ENCODE results near the gene GALK1. TPM values are rescaled to one million over a fixed set of nuclear protein-coding genes. Genes with fewer than 3 reads are reported as not detected.
A peak's percentile ranks its signal among the peaks of the same experiment; 100 is the strongest.

The GALK1 gene
- total and polyA plus RNA-seq, 2 donors, result 32.6 to 37.3 TPM

- Histone ChIP-seq H3K4me3 (ENCODE audit: low read length in 2 of 2) (no peak overlapping the region), H3K9me3 (ENCODE audit: control insufficient read depth in 2 of 2, insufficient read depth in 1 of 2, low read length in 1 of 2) (no peaks in the 10 kb centered on the region), H3K27me3 (ENCODE audit: control insufficient read depth in 2 of 2, insufficient read depth in 1 of 2, low read length in 1 of 2) (no peaks in the 10 kb centered on the region), H3K27ac (ENCODE audit: low read depth in 1 of 2, low read length in 1 of 2) (no peak overlapping the region), H3K36me3 (ENCODE audit: control insufficient read depth in 2 of 2, insufficient read depth in 2 of 2, low read length in 1 of 2) (peaks cover 26 to 48% of the 10 kb centered on the region in 2 donors), H3K4me1 (ENCODE audit: control insufficient read depth in 2 of 2, insufficient read depth in 2 of 2, low read length in 2 of 2) (peaks cover 6 to 21% of the 10 kb centered on the region in 2 donors)
- 97% methylated on average over 12 of the region's 12 CpGs for WGBS
- DNase-seq (ENCODE audit: low read depth in 6 of 9, low spot score in 9 of 9), result no peak
These were observed 8.3 kb upstream of the GALK1 start for GRCh38 chr17:75773121-75773807.

DNA sequence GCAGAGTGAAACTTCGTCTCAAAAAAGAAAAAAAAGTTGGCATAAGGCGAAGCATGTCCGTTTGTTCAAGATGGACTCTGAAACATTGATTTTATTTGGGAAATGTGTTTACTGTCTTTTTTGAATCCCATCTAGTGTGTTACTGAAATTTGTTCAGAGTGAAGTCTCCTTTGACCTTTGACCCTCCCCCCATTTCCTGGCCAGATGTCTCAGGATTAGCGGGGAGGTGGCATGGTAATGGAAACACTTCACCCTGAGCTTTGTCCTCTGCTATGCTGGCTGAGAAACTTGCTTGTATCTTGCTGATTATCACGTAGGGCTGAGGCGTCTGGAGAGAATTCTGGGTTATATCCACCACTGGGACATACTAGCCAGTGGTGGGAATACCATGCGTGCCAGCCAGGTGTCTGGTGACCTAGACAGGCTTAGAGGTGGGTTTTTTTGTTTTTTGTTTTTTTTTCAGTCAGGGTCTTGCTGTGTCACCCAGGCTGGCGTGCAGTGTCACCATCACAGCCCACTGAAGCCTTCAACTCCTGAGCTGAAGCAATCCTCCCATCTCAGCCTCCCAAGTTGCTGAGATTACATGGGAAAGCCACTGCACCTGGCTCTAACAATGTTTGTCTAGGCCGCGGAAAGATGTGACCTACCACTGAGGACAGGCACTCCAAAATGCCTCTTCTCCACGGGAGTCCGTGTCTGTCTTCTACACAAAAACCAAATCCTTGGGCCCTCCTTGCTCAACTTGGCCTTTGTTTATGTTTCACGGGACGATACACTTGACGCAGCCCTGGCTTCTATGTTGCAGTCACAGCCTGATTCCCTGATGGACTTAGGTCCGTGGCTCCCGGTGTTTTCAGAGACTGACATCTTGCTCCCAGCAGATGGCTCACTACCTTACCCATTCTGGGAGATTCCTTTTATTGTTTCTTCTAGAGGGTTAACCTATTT, 6.6 kb upstream of the GALK1 start:
- Histone ChIP-seq H3K27ac (ENCODE audit: low read depth in 1 of 2, low read length in 1 of 2) (no peak overlapping the region), H3K4me3 (ENCODE audit: low read length in 2 of 2) (no peak overlapping the region), H3K36me3 (ENCODE audit: control insufficient read depth in 2 of 2, insufficient read depth in 2 of 2, low read length in 1 of 2) (peaks cover 17 to 31% of the 10 kb centered on the region in 2 donors), H3K9me3 (ENCODE audit: control insufficient read depth in 2 of 2, insufficient read depth in 1 of 2, low read length in 1 of 2) (no peaks in the 10 kb centered on the region), H3K4me1 (ENCODE audit: control insufficient read depth in 2 of 2, insufficient read depth in 2 of 2, low read length in 2 of 2) (peaks cover under 1 to 15% of the 10 kb centered on the region in 2 donors), H3K27me3 (ENCODE audit: control insufficient read depth in 2 of 2, insufficient read depth in 1 of 2, low read length in 1 of 2) (no peaks in the 10 kb centered on the region)
- peak in 1 of 9 donors; percentile 8 for DNase-seq (ENCODE audit: low read depth in 6 of 9, low spot score in 9 of 9)
- WGBS, result 93% methylated on average over 17 of the region's 17 CpGs

DNA sequence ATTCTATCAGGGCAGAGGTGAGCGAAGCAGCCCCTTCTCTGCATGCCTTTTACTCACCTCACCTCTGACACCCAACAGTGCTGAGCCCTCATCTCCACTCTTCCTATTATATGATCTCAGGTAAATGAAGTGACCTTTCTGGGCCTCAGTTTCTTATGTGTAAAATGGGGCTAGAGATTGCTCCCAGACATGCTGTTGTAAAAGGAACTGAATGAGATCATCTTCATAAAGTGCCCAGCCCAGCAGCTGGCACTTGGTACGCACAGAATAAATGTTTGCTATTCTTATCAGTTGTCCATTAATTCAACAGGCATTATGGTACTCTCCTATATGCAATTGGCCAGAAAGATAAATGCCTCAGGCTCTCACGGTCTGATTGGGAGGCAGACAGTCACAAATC, 4.5 kb upstream of the GALK1 start:
- DNase-seq (ENCODE audit: low read depth in 6 of 9, low spot score in 9 of 9), result no peak
- Histone ChIP-seq H3K9me3 (ENCODE audit: control insufficient read depth in 2 of 2, insufficient read depth in 1 of 2, low read length in 1 of 2) (no peaks in the 10 kb centered on the region), H3K27me3 (ENCODE audit: control insufficient read depth in 2 of 2, insufficient read depth in 1 of 2, low read length in 1 of 2) (no peaks in the 10 kb centered on the region), H3K4me3 (ENCODE audit: low read length in 2 of 2) (no peak overlapping the region), H3K27ac (ENCODE audit: low read depth in 1 of 2, low read length in 1 of 2) (no peak overlapping the region), H3K36me3 (ENCODE audit: control insufficient read depth in 2 of 2, insufficient read depth in 2 of 2, low read length in 1 of 2) (peaks cover 9 to 11% of the 10 kb centered on the region in 2 donors), H3K4me1 (ENCODE audit: control insufficient read depth in 2 of 2, insufficient read depth in 2 of 2, low read length in 2 of 2) (peaks cover 0 to 16% of the 10 kb centered on the region in 2 donors)
- 98% methylated on average over 3 of the region's 3 CpGs for WGBS

GRCh38 chr17:75767881-75768280, 2.9 kb upstream of the GALK1 start:
- DNase-seq (ENCODE audit: low read depth in 6 of 9, low spot score in 9 of 9), result no peak
- Histone ChIP-seq H3K4me3 (ENCODE audit: low read length in 2 of 2) (no peak overlapping the region), H3K27ac (ENCODE audit: low read depth in 1 of 2, low read length in 1 of 2) (no peak overlapping the region), H3K27me3 (ENCODE audit: control insufficient read depth in 2 of 2, insufficient read depth in 1 of 2, low read length in 1 of 2) (no peaks in the 10 kb centered on the region), H3K4me1 (ENCODE audit: control insufficient read depth in 2 of 2, insufficient read depth in 2 of 2, low read length in 2 of 2) (peaks cover 10 to 28% of the 10 kb centered on the region in 2 donors), H3K9me3 (ENCODE audit: control insufficient read depth in 2 of 2, insufficient read depth in 1 of 2, low read length in 1 of 2) (no peaks in the 10 kb centered on the region), H3K36me3 (ENCODE audit: control insufficient read depth in 2 of 2, insufficient read depth in 2 of 2, low read length in 1 of 2) (peaks cover under 1 to 5% of the 10 kb centered on the region in 2 donors)
- 98% methylated on average over 8 of the region's 8 CpGs for WGBS

DNA sequence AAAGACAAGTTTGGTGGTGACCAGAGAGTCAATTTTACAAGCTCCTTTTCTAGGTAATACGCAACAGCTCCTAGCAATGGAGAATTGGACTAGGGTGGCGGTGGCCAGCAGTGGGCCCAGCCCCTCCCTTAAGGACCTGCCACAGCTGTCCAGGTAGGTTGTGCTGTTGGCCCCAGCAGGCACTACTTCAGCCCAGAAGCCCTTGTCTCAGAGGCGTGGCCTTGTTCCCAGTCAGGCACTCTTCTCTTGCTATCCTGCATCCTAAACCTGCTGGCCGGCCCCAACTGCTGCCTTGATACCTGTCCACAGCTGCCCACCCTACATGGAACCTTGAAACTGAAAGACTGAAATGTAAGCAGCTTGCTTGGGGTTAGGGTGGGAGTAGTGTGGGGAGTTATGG, 989 bp upstream of the GALK1 start:
- Histone ChIP-seq H3K4me1 (ENCODE audit: control insufficient read depth in 2 of 2, insufficient read depth in 2 of 2, low read length in 2 of 2) (peaks cover 10 to 18% of the 10 kb centered on the region in 2 donors), H3K27me3 (ENCODE audit: control insufficient read depth in 2 of 2, insufficient read depth in 1 of 2, low read length in 1 of 2) (no peaks in the 10 kb centered on the region), H3K4me3 (ENCODE audit: low read length in 2 of 2) (no peak overlapping the region), H3K36me3 (ENCODE audit: control insufficient read depth in 2 of 2, insufficient read depth in 2 of 2, low read length in 1 of 2) (peaks cover 6 to 9% of the 10 kb centered on the region in 2 donors), H3K9me3 (ENCODE audit: control insufficient read depth in 2 of 2, insufficient read depth in 1 of 2, low read length in 1 of 2) (no peaks in the 10 kb centered on the region), H3K27ac (ENCODE audit: low read depth in 1 of 2, low read length in 1 of 2) (no peak overlapping the region)
- 97% methylated on average over 4 of the region's 4 CpGs for WGBS
- DNase-seq (ENCODE audit: low read depth in 6 of 9, low spot score in 9 of 9), result no peak

- H3K9me3 ChIP-seq (ENCODE audit: control insufficient read depth in 2 of 2, insufficient read depth in 1 of 2, low read length in 1 of 2), result no peaks in the 10 kb centered on the region
- WGBS, result 17% methylated on average over 14 of the region's 14 CpGs
- H3K27me3 ChIP-seq (ENCODE audit: control insufficient read depth in 2 of 2, insufficient read depth in 1 of 2, low read length in 1 of 2), result no peaks in the 10 kb centered on the region
- H3K4me3 ChIP-seq (ENCODE audit: low read length in 2 of 2), result peak overlapping the region; percentile 63 to 73
- peaks cover 10 to 18% of the 10 kb centered on the region in 2 donors for H3K4me1 ChIP-seq (ENCODE audit: control insufficient read depth in 2 of 2, insufficient read depth in 2 of 2, low read length in 2 of 2)
- peak overlapping the region; percentile 8 to 69 for H3K27ac ChIP-seq (ENCODE audit: low read depth in 1 of 2, low read length in 1 of 2)
- H3K36me3 ChIP-seq (ENCODE audit: control insufficient read depth in 2 of 2, insufficient read depth in 2 of 2, low read length in 1 of 2), result peaks cover 6 to 9% of the 10 kb centered on the region in 2 donors
- no peak for DNase-seq (ENCODE audit: low read depth in 6 of 9, low spot score in 9 of 9)
These were observed 628 bp downstream of the GALK1 start for GRCh38 chr17:75764417-75764710.

GRCh38 chr17:75763613-75764416, 1.2 kb downstream of the GALK1 start:
- Histone ChIP-seq H3K27ac (ENCODE audit: low read depth in 1 of 2, low read length in 1 of 2) (no peak overlapping the region), H3K4me1 (ENCODE audit: control insufficient read depth in 2 of 2, insufficient read depth in 2 of 2, low read length in 2 of 2) (peaks cover 10 to 18% of the 10 kb centered on the region in 2 donors), H3K36me3 (ENCODE audit: control insufficient read depth in 2 of 2, insufficient read depth in 2 of 2, low read length in 1 of 2) (peaks cover 7 to 11% of the 10 kb centered on the region in 2 donors), H3K4me3 (ENCODE audit: low read length in 2 of 2) (peak overlapping the region; percentile 63 to 73), H3K27me3 (ENCODE audit: control insufficient read depth in 2 of 2, insufficient read depth in 1 of 2, low read length in 1 of 2) (no peaks in the 10 kb centered on the region), H3K9me3 (ENCODE audit: control insufficient read depth in 2 of 2, insufficient read depth in 1 of 2, low read length in 1 of 2) (no peaks in the 10 kb centered on the region)
- no peak for DNase-seq (ENCODE audit: low read depth in 6 of 9, low spot score in 9 of 9)
- WGBS, result 88% methylated on average over 16 of the region's 16 CpGs

DNA sequence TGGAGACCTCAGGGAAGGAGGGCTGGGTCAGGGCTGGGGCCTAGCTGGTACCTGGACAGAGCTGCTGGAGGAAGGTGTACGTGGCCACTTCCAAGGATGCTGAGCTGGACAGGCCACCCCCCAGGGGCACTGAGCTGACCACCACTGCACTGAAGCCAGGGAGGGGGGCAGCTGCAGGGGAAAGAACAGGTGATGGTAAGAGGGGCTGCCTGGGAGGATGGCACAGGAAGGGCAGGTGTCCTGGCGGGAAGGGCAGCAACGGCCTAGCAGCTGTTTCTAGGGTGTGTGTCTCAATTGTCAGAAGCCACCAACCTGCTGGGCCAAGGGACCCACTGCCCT, 1.8 kb downstream of the GALK1 start:
- H3K4me3 ChIP-seq (ENCODE audit: low read length in 2 of 2), result no peak overlapping the region
- H3K4me1 ChIP-seq (ENCODE audit: control insufficient read depth in 2 of 2, insufficient read depth in 2 of 2, low read length in 2 of 2), result peaks cover 10 to 18% of the 10 kb centered on the region in 2 donors
- no peaks in the 10 kb centered on the region for H3K9me3 ChIP-seq (ENCODE audit: control insufficient read depth in 2 of 2, insufficient read depth in 1 of 2, low read length in 1 of 2)
- peaks cover 11 to 14% of the 10 kb centered on the region in 2 donors for H3K36me3 ChIP-seq (ENCODE audit: control insufficient read depth in 2 of 2, insufficient read depth in 2 of 2, low read length in 1 of 2)
- WGBS, result 97% methylated on average over 3 of the region's 3 CpGs
- H3K27me3 ChIP-seq (ENCODE audit: control insufficient read depth in 2 of 2, insufficient read depth in 1 of 2, low read length in 1 of 2), result no peaks in the 10 kb centered on the region
- no peak overlapping the region for H3K27ac ChIP-seq (ENCODE audit: low read depth in 1 of 2, low read length in 1 of 2)
- no peak for DNase-seq (ENCODE audit: low read depth in 6 of 9, low spot score in 9 of 9)
